Measurements from ENCODE around the gene MC2R.

- no peak for TF ChIP-seq CTCF (IDR thresholded peaks at IDR 0.05; ENCODE audit: insufficient read depth, low read length)
- TF ChIP-seq POLR2AphosphoS5 (IDR thresholded peaks at IDR 0.05; ENCODE audit: low read depth): no peak
- no peak for TF ChIP-seq GABPA (IDR thresholded peaks at IDR 0.05; ENCODE audit: low read depth)
- no peak for TF ChIP-seq REST (IDR thresholded peaks at IDR 0.05; ENCODE audit: insufficient replicate concordance, low read depth)
Measured at GRCh38 chr18:13910501-13910900, 4.8 kb downstream of the MC2R start.

Measured in HL-60 (cell line).